Right renal pelvis (tissue), 4 donors: Measurements from ENCODE around the gene TRIM46. TPM values are rescaled to one million over a fixed set of nuclear protein-coding genes. Genes with fewer than 3 reads are reported as not detected.
"Not testable (repeated sequence)": the region's sequence is repeated elsewhere in the genome, so short reads cannot be mapped to it uniquely, and the experiment has no call there.

ENCODE experiments used
- DNase-seq, 4 donors: peaks; one replicate each; pipeline ENCODE4 v3.0.0-alpha.2; 2013; ENCODE audit warnings: low read depth in 4 of 4, low spot score in 3 of 4, missing footprints in 1 of 4
- polyA plus RNA-seq, 4 donors: library from polyadenylated mRNA; unstranded; fragments of 120-200 nt; gene quantifications; one replicate each; pipeline ENCODE4 v1.2.1, GENCODE V29; 2013; ENCODE audit not compliant: insufficient read length in 4 of 4

TRIM46 gene
- polyA plus RNA-seq, 4 donors = 2.7 to 4.1 (median 3.2) TPM

DNA sequence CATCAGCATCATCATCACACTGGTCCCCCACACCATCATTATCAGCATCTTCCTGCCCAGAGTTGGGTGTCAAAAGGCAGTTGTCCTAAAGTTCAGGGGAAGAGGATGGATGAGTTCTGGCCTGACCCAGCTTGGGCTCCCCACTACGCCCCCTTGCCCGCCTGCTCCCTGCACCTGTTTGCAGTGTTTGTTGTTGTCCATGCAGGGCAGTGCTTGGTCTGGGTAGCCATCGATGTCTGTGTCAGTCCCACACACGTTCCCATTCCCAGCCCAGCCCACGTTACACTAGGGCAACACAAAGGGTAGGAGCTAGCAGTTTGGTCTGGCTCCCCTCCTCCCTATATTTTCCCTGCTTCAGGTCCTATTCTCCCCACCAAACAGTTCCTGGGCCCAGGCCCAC is 27.3 kb downstream of the TRIM46 start:
- no peak for DNase-seq

DNA sequence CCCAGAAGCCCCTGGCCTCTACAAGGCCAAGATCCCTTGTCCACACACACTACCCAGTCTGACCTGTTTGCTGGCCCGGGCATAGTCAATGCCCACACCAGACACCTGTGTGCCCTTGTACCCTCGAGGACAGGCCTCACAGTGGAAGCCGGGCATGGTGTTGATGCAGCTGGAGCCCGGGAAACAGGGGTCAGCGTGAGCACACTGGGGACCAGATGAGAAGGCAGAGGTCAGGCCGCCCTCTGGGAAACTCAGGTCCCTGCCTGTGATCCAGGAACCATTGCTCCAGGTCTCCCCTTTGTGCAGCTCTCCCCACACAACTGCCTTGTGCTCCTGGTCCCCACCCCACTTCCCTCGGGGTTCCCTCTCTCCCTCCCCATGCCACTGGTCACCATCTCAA is 28.5 kb downstream of the TRIM46 start:
- DNase-seq = no peak

DNA sequence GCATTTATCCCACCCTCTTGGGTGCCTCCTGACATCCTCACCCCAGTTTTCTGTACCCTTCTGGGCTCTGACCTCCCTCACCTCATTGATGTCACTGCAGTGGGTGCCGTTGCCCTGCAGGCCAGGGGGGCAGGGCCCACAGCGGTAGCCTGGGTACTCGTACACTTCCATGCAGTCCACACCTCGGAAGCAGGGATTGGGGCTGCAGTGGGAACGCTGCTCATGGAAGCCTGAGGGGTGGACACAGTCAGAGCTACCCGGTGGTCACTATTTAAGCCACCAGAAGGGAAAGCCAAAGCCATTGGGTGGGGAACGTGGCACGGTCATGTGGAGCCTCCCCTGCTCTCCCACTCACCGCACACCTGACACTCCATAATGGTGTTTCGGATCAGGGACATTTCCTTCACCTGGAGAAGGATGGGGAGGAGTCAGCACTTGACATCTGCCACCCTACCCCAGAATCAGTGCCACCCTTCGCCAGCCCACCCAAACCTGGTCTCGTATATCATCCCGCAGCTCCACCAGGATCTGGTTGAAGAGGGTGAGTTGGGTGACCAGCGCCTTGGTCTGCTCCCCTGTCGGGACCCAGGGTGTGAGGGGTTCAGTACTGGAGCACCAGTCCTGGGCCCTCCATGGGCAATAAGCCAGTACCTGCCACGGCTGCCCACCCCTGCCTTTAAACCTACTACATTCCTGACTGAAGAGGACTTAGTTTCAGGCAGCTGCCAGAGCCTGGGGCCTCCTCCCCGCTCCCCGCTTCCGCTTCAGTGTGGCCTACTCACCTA is 29.3 kb downstream of the TRIM46 start:
- DNase-seq = no peak

DNA sequence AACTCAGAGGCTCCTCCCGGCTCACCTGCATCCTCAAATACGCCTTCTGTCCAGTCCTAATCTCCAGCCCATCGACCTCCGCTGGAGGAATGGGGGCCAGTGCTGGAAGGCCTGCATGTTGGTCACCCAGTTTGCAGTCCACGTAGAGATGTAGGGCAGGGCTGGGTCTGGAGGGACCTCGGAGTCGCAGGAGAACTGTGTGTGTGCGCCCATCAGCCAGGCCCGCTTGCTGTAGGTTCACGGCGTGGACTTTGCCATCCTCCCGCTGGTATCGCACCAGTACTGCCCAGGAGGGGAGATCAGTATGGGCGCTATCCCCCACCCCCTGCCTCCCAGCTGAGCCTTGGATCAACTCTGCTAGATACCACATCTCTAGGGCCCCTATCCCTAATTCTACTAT is 31.4 kb downstream of the TRIM46 start:
- no peak for DNase-seq

DNA sequence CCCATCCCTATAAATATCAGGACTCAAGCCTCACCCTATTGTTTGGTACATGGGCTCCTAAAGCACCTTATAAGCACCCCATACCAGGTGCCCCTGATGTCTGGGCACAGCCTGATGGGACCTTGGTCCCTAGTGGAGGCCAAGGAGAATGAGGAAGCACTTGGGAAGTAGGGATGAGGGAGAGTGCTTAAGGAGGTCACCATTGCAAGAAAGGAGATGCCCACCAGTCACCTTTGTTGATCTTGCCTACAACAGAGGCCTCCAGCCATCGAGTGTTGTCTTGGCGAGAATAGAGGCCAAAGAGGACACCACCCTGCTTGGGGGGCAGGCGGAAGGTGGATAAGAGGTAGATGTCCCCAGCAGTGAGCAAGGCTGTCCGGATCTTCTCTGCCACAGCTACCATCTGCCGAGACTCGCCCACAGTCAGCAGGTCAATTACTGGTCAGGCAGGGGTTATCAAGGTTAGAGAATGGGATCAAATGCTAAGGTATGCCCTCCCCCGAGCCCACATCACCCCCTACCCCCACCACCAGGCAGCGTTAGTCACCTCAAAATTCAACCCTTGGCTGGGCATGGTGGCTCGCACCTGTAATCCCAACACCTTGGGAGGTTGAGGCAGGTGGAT is 32.4 kb downstream of the TRIM46 start:
- no peak for DNase-seq

DNA sequence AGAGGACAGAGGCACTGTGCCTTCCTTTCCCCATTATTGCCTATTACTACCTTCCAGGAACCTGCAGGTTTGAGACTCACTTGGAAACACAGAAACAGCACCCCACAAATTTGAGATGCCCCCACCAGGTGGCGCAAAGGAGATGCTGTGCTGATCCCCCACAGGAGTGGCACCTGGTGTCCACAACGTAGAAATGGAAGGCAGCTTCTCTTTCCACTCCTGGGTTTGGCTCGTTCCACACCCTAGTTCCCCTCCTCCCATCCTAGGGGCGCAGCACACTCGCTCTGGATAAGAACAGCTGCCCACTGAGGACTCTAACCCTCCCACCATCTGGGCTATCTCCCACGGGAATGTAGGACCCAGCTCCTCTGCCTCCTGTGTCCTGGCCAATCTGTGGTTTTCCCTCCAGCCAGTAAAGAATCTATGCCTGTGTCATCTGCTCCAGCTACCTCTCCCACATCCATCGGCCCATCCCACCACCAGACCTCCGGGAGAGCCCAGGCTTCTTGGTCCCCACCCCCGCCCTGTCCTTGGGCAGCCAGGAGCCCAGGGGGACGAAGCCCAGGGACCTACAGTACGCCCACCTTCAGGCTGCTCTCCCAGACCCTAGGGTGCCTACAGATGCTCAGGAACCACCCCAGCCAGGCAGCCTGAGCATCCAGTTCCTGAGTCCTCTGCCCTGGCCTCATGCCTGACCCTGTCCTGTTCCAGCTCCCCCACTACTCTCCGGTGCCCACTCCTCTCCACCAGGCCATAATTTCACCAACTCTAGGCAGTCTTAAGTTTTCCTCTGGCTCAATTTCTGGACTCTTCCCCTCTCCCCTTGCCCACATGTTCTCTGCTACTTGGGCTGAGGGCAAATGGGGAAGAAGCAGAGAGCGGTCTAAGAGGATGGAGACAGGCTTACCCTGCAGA is 33.5 kb downstream of the TRIM46 start:
- peak in 1 of 4 donors; percentile 76 for DNase-seq

DNA sequence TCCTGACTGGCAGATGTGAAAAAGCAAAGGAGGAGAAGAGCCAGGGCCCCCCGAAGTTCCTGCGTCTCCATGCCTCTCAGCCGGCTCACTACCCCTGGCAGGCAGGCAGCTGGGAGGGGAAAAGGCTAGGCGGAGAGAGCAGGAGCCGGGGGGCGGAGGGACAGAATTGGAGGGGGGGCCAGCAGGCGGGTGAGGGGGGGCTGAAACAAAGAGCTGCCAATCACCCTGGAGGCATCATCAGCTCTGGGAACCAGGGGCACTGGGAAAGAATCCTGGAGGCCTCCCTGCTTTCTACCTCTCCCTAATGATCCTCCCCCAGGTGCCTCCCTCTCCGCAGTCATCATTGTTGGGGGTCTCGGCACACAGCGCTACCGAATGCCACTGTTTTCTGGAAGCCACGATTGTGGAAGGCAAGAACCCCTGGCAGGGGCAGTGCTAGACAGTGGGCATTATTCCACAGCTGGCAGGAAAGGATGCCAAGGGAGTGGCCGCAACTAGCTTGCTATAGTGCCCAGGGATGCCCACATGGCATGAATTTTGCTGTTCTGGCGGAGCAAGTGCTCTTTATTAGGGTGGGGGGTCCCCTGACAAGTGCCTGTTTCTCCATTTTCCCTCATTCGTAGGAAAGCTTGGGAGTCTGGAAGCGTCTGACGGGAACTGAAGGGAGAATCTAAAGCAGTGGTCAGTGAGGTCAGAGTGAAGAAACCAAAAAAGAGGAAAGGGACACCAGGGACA is 34.3 kb downstream of the TRIM46 start, which contains the start of gene THBS3:
THBS3 (minus strand) TSS at position 92 of the 735 bp plus-strand sequence; CDS start at position 71, 21 bp downstream.
- DNase-seq = no peak

DNA sequence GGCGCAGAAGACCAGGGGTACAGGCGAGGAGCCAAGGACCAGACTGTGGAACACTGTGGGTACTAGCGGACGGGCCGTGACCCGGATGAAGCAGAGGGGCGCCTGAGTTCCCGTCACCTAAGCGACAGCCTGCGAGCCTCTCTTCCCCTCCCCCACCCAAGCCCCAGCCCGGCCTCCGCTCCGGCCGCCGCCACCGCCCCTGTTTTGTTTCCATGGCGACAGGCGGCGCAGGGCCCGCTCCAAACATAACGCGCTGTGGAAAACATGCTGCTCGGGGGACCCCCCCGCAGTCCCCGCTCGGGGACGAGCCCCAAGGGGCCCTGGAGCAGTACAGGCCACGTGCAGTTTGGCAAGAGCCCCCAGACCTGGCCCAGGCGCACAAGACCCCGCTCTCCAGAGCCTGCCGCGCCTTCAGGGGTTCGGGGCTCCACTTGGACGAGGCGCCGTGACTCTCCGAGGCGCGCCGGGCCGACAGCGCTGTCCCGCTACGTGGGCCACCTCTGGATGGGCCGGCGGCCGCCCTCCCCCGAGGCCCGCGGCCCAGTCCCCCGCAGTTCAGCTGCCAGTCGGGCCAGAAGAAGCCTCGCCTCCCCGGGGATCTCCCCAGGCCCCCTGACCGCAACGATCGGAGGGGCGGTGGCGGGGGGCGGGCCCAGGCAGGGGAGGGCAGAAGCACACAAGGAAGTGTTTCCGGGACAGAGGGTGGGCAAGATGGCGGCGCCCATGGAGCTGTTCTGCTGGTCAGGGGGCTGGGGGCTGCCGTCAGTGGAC is 35.1 kb downstream of the TRIM46 start, which contains the start of gene MTX1:
MTX1 (plus strand) TSS at position 155 of the 771 bp plus-strand sequence; CDS start at position 265, 110 bp downstream.
- DNase-seq = peak in 3 of 4 donors; percentile 77 to 86 (median 83)

DNA sequence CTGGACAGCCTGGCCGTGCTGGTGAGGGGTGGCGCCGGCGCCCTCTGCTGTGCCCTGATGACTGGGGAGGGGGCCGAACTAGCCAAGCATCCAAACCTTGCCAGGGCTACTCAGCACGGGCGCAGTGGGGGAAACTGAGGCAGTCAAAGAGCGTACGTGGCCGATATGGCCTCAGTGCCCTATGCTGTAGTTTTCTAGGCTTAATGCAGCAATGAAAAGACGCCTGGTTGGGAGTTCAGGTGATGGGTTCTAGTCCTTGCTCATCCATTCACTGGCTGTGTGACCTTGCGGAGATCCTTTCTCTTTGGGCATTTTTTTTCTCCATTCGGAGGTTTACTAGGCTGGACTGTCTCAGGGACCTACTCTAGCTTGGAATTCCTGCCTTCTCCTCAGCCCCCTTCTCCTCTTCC is 35.7 kb downstream of the TRIM46 start:
- no peak for DNase-seq

DNA sequence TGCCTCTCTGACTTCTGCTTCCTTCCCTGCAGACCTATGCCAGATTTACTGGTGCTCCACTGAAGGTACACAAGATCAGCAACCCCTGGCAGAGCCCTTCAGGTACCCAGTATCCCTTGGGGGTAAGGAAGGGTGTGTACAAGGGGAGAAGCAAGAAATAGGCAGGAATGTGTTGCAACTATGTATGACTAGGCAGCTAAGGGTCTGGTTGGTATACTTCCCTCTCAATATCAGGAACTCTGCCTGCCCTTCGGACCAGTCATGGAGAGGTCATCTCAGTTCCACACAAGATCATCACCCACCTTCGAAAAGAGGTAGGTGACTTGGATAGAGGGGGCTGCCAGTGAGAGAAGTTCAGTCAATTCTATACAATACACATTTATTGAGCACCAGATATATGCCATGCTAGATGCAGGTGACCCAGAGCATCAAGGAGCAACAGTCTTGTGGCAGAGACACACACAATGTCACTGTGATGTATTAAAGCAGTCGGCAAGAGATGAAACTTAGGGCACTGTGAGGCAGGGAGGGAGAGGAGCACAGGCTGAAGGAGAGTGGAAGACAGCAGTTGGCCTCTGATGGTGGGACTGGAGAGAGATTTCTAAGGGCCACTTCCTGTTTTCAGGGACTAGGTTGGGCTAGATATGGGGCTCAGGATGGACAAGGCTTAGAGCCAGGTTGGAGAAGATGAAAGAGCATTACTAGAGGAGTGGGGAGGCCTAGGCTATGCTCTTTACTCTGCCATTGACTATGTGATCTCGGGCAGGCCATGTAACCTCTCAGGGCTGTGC is 36.9 kb downstream of the TRIM46 start:
- DNase-seq = no peak

DNA sequence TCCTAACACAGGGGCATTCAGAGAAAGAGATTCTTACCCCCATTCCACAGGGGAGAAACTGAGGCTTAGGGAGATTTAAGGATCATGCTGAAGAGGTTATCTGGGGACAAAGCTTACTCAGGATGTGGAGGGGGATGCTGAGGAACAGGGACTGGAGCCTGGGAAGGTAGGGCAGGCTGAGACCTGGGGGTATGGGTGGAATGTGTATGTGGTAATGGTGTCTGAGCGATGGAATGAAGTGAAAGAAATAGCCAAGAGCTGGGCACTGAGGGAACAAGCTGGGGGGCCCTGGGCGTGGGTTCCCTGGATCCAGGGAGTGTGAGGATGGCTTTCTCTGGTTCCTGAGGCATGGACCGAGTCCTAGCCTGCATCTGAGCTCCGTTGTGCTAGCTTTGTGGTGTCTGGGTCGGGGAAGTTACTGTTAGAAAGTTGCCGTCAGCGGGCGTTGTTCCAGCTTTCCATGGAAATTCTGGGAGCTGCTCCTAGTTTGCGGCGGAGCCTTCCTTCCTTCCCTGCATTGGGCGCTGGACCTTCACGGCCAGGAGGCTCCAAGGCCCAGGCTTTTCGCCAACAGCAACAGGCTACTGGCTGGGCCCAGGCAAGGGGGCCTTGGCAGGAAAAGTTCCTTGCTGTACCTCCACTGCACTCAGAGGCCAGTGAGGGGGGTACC is 37.9 kb downstream of the TRIM46 start:
- not testable (repeated sequence) for DNase-seq

DNA sequence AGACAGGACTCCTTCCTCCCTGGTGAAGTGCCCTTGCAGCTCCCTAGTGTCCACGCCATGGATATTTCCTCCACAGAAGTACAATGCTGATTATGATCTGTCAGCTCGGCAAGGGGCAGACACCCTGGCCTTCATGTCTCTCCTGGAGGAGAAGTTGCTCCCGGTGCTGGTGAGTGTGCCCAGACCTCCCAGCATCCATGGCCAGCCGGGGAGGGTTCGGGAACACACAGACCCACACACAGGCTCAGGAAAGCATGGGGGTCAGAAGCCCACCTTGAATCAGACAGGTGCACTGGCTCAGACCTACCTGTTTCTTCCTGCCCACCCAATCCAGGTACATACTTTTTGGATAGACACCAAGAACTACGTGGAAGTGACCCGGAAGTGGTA is 38.4 kb downstream of the TRIM46 start:
- not testable (repeated sequence) for DNase-seq

DNA sequence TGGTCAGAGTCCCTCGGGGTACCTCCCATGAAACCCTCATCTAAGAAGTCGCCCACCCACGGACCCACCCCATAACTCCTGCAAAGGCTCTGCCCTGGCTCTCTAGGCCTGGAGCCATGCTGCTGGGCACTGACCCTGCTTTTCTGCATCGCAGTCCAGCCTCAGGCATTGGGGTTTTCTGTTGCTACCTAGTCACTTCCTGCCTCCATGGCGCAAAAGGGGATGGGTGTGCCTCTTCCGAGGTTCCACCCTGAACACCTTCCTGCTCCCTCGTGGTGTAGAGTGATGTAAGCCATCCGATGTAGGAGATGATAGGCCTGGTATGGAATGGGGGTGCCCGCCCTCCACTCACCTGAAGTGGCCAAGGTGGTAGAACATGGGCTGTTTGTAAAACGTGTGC is 41.1 kb downstream of the TRIM46 start:
- not testable (repeated sequence) for DNase-seq

DNA sequence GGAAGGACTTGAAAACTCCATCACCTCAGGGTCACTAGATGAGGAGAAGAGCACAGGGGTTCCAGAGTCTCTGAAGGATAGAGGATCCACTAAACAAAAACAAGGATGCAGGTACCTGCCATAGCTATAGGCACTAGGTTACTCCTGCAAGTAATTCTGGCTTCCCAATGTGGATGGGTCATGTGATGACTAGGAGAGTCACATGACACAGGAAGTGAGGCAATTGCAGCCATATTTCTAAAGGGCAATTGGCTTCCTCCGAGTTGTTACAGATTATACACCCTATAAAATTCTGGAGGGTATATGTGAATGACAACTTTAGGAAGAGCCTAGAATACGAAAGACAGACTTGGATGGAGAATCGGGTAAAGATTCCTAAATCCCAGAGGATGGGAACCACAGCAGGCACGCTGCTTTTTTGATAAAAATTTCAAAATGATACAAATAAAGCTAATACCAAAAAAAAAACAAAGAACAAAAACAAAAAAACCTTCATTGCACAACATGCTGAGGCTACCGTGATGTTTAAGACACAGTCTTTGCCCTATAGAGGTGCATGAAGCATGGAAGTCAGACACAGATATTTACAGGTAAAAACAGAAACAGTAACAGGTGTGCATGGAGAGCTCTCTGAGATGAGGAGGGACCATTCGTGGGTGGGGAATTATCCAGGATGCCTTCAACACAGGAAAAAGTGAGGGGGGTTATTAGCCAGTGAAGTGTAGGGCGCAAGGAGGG is 45.4 kb downstream of the TRIM46 start:
- no peak for DNase-seq

DNA sequence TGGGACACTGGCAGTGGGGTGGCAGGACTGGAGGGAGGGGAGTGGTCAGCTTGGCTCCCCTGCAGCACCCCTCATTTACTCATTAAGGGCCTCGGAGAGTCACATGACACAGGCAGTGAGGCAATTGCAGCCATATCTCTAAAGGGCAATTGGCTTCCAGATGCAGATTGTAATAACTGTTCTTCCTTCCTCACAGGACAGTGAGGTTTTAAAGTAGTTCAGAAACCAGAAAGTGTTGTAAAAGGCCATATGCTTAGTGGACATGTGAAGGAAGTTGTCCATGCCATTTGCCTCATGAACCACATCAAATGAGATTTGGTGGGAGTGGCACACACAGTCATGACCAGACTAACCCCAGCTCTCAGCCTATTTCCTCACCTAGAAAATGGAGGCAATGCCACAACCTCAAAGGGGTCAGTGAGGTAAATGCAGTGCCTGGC is 46.0 kb downstream of the TRIM46 start:
- no peak for DNase-seq

DNA sequence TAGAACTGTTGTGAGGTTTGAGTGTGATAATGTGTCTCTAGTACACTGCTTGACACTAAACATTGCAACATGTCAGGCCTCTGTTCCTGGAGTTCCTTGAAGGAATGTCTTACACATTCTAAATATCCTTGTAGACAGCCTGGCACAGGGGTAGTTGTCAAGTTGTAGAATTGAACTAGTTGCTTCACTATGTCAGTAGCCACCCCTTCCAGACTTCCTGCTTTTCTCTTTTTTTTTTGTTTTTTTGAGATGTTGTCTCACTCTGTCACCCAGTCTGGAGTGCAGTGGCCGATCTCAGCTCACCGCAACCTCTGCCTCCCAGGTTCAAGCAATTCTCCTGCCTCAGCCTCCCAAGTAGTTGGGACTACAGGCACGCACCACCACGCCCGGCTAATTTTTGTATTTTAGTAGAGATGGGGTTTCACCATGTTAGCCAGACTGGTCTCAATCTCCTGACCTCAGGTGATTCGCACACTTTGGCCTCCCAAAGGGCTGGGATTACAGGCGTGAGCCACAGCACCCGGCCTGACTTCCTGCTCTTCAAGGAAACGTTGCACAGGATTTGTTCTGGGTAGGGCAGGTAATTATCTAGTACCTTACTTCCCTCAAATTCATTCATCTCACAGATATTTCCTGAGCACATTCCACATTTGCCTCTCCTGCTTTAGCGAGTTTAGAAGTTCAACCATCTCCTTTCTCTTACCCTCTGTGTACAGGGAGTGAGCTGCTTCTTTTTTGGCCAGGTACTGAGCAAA is 46.7 kb downstream of the TRIM46 start:
- not testable (repeated sequence) for DNase-seq

DNA sequence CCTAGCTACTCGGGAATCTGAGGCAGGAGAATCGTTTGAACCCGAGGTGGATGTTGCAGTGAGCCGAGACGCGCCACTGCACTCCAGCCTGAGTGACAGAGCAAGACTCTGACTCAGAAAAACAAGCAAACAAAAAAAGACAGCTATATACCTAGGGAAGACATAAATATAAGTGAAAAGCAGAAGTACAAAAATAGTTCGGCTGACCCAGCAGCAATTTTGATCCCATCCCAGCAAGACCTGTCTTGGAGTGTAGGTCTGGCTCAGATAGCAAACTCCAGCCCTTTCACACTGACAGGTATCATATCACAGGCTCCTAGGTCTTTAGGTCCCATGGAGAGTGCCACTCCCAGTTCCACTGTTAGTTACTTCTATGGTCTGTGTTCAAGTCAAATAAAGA is 49.4 kb downstream of the TRIM46 start:
- no peak for DNase-seq
